ENCODE data around the gene ZRANB3. TPM values are rescaled to one million over a fixed set of nuclear protein-coding genes. Genes with fewer than 3 reads are reported as not detected.
"Not testable (repeated sequence)": the region's sequence is repeated elsewhere in the genome, so short reads cannot be mapped to it uniquely, and the experiment has no call there.

The ZRANB3 gene
- total and polyA plus RNA-seq, 2 donors, result 2.6 to 8.0 TPM

GRCh38 chr2:135457279-135457678, 73.7 kb downstream of the ZRANB3 start:
- no peak for DNase-seq (ENCODE audit: low read depth in 6 of 9, low spot score in 9 of 9)
- H3K36me3 ChIP-seq (ENCODE audit: control insufficient read depth in 2 of 2, insufficient read depth in 2 of 2, low read length in 1 of 2), result no peaks in the 10 kb centered on the region
- H3K9me3 ChIP-seq (ENCODE audit: control insufficient read depth in 2 of 2, insufficient read depth in 1 of 2, low read length in 1 of 2), result peaks cover 3 to 8% of the 10 kb centered on the region in 2 donors
- H3K4me1 ChIP-seq (ENCODE audit: control insufficient read depth in 2 of 2, insufficient read depth in 2 of 2, low read length in 2 of 2), result no peaks in the 10 kb centered on the region
- H3K27me3 ChIP-seq (ENCODE audit: control insufficient read depth in 2 of 2, insufficient read depth in 1 of 2, low read length in 1 of 2), result no peaks in the 10 kb centered on the region
- H3K27ac ChIP-seq (ENCODE audit: low read depth in 1 of 2, low read length in 1 of 2), result no peak overlapping the region
- H3K4me3 ChIP-seq (ENCODE audit: low read length in 2 of 2), result no peak overlapping the region

DNA sequence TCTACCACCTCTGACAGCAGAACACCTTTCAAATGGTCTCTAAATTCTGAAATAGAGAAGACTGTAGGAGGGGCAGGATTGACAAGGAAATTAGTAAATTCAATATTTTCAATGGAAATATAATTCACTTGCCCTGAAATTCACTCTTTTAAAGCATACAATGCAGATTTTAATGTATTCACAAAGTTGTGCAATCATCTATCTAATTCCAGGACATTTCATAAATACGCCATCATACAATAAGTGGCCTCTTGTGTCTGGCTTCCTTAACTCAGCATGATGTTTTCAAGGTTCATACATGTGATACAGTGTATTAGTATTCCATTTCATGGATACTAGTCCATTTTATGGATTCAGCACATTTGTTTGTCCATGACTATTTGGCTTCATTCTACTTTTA, 74.2 kb downstream of the ZRANB3 start:
- H3K27ac ChIP-seq (ENCODE audit: low read depth in 1 of 2, low read length in 1 of 2), result no peak overlapping the region
- H3K36me3 ChIP-seq (ENCODE audit: control insufficient read depth in 2 of 2, insufficient read depth in 2 of 2, low read length in 1 of 2), result no peaks in the 10 kb centered on the region
- H3K27me3 ChIP-seq (ENCODE audit: control insufficient read depth in 2 of 2, insufficient read depth in 1 of 2, low read length in 1 of 2), result no peaks in the 10 kb centered on the region
- DNase-seq (ENCODE audit: low read depth in 6 of 9, low spot score in 9 of 9), result no peak
- H3K4me3 ChIP-seq (ENCODE audit: low read length in 2 of 2), result no peak overlapping the region
- no peaks in the 10 kb centered on the region for H3K4me1 ChIP-seq (ENCODE audit: control insufficient read depth in 2 of 2, insufficient read depth in 2 of 2, low read length in 2 of 2)
- 98% methylated on average over 1 of the region's 1 CpG for WGBS
- peaks cover 3 to 8% of the 10 kb centered on the region in 2 donors for H3K9me3 ChIP-seq (ENCODE audit: control insufficient read depth in 2 of 2, insufficient read depth in 1 of 2, low read length in 1 of 2)

DNA sequence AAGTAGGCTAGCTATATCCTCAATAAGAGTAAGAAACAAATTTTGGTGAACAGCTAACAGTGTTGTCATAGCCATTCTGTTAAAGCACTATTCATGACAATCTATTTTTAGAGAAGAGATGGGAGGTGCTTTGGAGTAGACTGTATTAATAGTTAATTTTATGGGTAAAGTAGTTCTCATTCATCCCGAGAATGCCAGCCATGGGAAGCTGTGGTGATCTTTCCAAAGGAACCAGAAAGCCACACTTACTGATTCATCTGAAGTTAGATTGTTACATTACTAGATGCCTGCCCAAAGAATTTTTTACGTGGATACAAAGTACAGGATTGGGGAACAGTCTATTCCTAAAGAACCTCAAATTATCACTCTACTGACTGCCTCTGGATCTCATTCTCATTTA, 74.6 kb downstream of the ZRANB3 start:
- Histone ChIP-seq H3K27ac (ENCODE audit: low read depth in 1 of 2, low read length in 1 of 2) (no peak overlapping the region), H3K9me3 (ENCODE audit: control insufficient read depth in 2 of 2, insufficient read depth in 1 of 2, low read length in 1 of 2) (peaks cover 3 to 8% of the 10 kb centered on the region in 2 donors)
- 96% methylated on average over 2 of the region's 2 CpGs for WGBS

GRCh38 chr2:135454608-135455007, 76.4 kb downstream of the ZRANB3 start:
- Histone ChIP-seq H3K4me3 (ENCODE audit: low read length in 2 of 2) (no peak overlapping the region), H3K27me3 (ENCODE audit: control insufficient read depth in 2 of 2, insufficient read depth in 1 of 2, low read length in 1 of 2) (no peaks in the 10 kb centered on the region), H3K9me3 (ENCODE audit: control insufficient read depth in 2 of 2, insufficient read depth in 1 of 2, low read length in 1 of 2) (peaks cover 3 to 8% of the 10 kb centered on the region in 2 donors), H3K27ac (ENCODE audit: low read depth in 1 of 2, low read length in 1 of 2) (no peak overlapping the region), H3K36me3 (ENCODE audit: control insufficient read depth in 2 of 2, insufficient read depth in 2 of 2, low read length in 1 of 2) (no peaks in the 10 kb centered on the region), H3K4me1 (ENCODE audit: control insufficient read depth in 2 of 2, insufficient read depth in 2 of 2, low read length in 2 of 2) (no peaks in the 10 kb centered on the region)
- WGBS, result 96% methylated on average over 1 of the region's 1 CpG
- no peak for DNase-seq (ENCODE audit: low read depth in 6 of 9, low spot score in 9 of 9)

More for the DNA sequence above, 74.6 kb downstream of the ZRANB3 start:
- Histone ChIP-seq H3K27me3 (ENCODE audit: control insufficient read depth in 2 of 2, insufficient read depth in 1 of 2, low read length in 1 of 2) (no peaks in the 10 kb centered on the region), H3K4me1 (ENCODE audit: control insufficient read depth in 2 of 2, insufficient read depth in 2 of 2, low read length in 2 of 2) (no peaks in the 10 kb centered on the region), H3K4me3 (ENCODE audit: low read length in 2 of 2) (no peak overlapping the region), H3K36me3 (ENCODE audit: control insufficient read depth in 2 of 2, insufficient read depth in 2 of 2, low read length in 1 of 2) (no peaks in the 10 kb centered on the region)
- DNase-seq (ENCODE audit: low read depth in 6 of 9, low spot score in 9 of 9), result no peak

DNA sequence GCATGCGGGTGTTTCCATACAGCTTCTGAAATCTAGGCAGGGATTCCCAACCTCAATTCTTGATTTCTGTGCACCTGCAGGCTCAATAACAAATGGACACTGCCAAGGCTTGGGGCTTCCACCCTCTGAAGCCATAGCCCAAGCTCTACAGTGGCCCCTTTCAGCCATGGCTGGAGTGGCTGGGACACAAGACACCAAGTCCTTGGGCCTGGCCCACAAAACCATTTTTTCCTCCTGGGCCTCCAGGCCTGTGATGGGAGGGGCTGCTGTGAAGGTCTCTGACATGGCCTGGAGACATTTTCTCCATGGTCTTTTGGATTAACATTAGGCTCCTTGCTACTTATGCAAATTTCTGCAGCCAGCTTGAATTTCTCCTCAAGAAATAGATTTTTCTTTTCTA, 78.0 kb downstream of the ZRANB3 start:
- H3K9me3 ChIP-seq (ENCODE audit: control insufficient read depth in 2 of 2, insufficient read depth in 1 of 2, low read length in 1 of 2); H3K36me3 ChIP-seq (ENCODE audit: control insufficient read depth in 2 of 2, insufficient read depth in 2 of 2, low read length in 1 of 2); H3K27me3 ChIP-seq (ENCODE audit: control insufficient read depth in 2 of 2, insufficient read depth in 1 of 2, low read length in 1 of 2); H3K4me1 ChIP-seq (ENCODE audit: control insufficient read depth in 2 of 2, insufficient read depth in 2 of 2, low read length in 2 of 2); H3K27ac ChIP-seq (ENCODE audit: low read depth in 1 of 2, low read length in 1 of 2); DNase-seq (ENCODE audit: low read depth in 6 of 9, low spot score in 9 of 9); H3K4me3 ChIP-seq (ENCODE audit: low read length in 2 of 2): not testable (repeated sequence)
- 100% methylated on average over 1 of the region's 1 CpG for WGBS

DNA sequence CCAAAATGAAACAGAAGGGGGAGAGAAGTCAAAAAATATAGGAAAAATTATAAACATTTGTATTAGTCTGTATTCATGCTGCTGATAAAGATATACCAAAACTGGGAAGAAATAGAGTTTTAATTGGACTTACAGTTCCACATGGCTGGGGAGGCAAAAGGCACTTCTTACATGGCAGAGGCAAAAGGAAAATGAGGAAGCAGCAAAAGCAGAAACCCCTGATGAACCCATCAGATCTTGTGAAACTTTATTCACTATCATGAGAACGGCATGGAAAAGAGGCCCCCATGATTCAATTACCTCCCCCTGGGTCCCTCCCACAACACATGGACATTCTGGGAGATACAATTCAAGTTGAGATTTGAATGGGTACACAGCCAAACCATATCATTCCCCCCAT, 79.1 kb downstream of the ZRANB3 start:
- H3K9me3 ChIP-seq (ENCODE audit: control insufficient read depth in 2 of 2, insufficient read depth in 1 of 2, low read length in 1 of 2), result peaks cover 3 to 8% of the 10 kb centered on the region in 2 donors

DNA sequence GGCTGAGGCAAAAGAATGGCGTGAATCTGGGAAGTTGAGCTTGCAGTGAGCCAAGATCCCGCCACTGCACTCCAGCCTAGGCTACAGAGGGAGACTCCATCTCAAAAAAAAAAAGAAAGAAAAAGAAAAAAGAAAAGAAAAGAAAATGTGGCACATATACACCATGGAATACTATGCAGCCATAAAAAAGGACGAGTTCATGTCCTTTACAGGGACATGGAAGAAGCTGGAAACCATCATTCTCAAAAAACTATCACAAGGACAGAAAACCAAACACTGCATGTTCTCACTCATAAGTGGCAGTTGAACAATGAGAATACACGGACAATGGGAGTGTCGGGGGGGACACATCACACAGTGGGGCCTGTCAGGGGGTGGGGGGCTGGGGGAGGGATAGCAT, 88.0 kb downstream of the ZRANB3 start:
- not testable (repeated sequence) for H3K4me1 ChIP-seq (ENCODE audit: control insufficient read depth in 2 of 2, insufficient read depth in 2 of 2, low read length in 2 of 2); H3K27ac ChIP-seq (ENCODE audit: low read depth in 1 of 2, low read length in 1 of 2); H3K27me3 ChIP-seq (ENCODE audit: control insufficient read depth in 2 of 2, insufficient read depth in 1 of 2, low read length in 1 of 2); H3K4me3 ChIP-seq (ENCODE audit: low read length in 2 of 2); H3K9me3 ChIP-seq (ENCODE audit: control insufficient read depth in 2 of 2, insufficient read depth in 1 of 2, low read length in 1 of 2); H3K36me3 ChIP-seq (ENCODE audit: control insufficient read depth in 2 of 2, insufficient read depth in 2 of 2, low read length in 1 of 2); DNase-seq (ENCODE audit: low read depth in 6 of 9, low spot score in 9 of 9)
- WGBS, result 98% methylated on average over 5 of the region's 5 CpGs

More for the DNA sequence above, 79.1 kb downstream of the ZRANB3 start:
- no peaks in the 10 kb centered on the region for H3K4me1 ChIP-seq (ENCODE audit: control insufficient read depth in 2 of 2, insufficient read depth in 2 of 2, low read length in 2 of 2)
- DNase-seq (ENCODE audit: low read depth in 6 of 9, low spot score in 9 of 9), result no peak
- H3K27me3 ChIP-seq (ENCODE audit: control insufficient read depth in 2 of 2, insufficient read depth in 1 of 2, low read length in 1 of 2), result no peaks in the 10 kb centered on the region
- no peak overlapping the region for H3K4me3 ChIP-seq (ENCODE audit: low read length in 2 of 2)
- no peaks in the 10 kb centered on the region for H3K36me3 ChIP-seq (ENCODE audit: control insufficient read depth in 2 of 2, insufficient read depth in 2 of 2, low read length in 1 of 2)
- WGBS, result 100% methylated on average over 1 of the region's 1 CpG
- H3K27ac ChIP-seq (ENCODE audit: low read depth in 1 of 2, low read length in 1 of 2), result no peak overlapping the region

- H3K4me3 ChIP-seq (ENCODE audit: low read length in 2 of 2); H3K36me3 ChIP-seq (ENCODE audit: control insufficient read depth in 2 of 2, insufficient read depth in 2 of 2, low read length in 1 of 2); H3K9me3 ChIP-seq (ENCODE audit: control insufficient read depth in 2 of 2, insufficient read depth in 1 of 2, low read length in 1 of 2); H3K4me1 ChIP-seq (ENCODE audit: control insufficient read depth in 2 of 2, insufficient read depth in 2 of 2, low read length in 2 of 2); DNase-seq (ENCODE audit: low read depth in 6 of 9, low spot score in 9 of 9); H3K27me3 ChIP-seq (ENCODE audit: control insufficient read depth in 2 of 2, insufficient read depth in 1 of 2, low read length in 1 of 2); H3K27ac ChIP-seq (ENCODE audit: low read depth in 1 of 2, low read length in 1 of 2): not testable (repeated sequence)
- WGBS, result 98% methylated on average over 6 of the region's 6 CpGs
These were observed 95.9 kb downstream of the ZRANB3 start for GRCh38 chr2:135435155-135435554.

DNA sequence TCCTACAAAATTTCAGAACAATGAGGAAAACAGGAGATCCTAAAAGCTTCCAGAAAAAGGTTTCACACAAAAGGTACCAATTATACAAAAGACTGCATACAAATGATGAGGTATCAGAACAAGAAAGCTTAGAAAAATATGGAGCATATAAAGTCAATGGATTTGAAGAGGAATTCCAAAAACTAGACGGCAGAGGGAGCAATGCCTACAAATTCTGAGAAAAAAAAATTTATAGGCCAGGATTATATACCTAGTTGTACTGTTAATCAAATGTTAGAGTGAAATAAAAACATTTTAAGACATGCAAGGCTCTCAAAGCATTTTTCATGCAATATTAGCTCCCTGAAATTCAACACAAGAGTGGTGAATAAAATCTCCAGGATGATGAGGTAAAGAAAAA, 106.2 kb downstream of the ZRANB3 start:
- H3K4me1 ChIP-seq (ENCODE audit: control insufficient read depth in 2 of 2, insufficient read depth in 2 of 2, low read length in 2 of 2), result no peaks in the 10 kb centered on the region
- no peak for DNase-seq (ENCODE audit: low read depth in 6 of 9, low spot score in 9 of 9)
- WGBS, result 99% methylated on average over 1 of the region's 1 CpG

DNA sequence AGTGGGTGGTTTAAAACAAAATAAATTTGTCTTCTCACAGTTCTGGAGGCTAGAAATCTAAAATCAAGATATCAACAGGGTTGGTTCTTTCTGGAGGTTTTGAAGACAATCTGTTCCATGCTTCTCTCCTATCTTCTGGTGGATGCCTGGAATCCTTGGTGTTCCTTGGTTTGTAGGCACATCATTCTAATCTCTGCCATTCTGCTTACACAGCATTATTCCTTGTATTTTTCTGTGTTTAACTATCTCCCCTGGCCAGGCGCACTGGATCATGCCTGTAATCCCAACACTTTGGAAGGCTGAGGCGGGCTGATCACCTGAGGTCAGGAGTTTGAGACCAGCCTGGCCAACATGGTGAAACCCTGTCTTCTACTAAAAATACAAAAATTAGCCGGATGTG, 108.1 kb downstream of the ZRANB3 start:
- 99% methylated on average over 3 of the region's 3 CpGs for WGBS
- no peaks in the 10 kb centered on the region for H3K36me3 ChIP-seq (ENCODE audit: control insufficient read depth in 2 of 2, insufficient read depth in 2 of 2, low read length in 1 of 2)
- no peaks in the 10 kb centered on the region for H3K9me3 ChIP-seq (ENCODE audit: control insufficient read depth in 2 of 2, insufficient read depth in 1 of 2, low read length in 1 of 2)
- H3K4me1 ChIP-seq (ENCODE audit: control insufficient read depth in 2 of 2, insufficient read depth in 2 of 2, low read length in 2 of 2), result no peaks in the 10 kb centered on the region
- no peak overlapping the region for H3K27ac ChIP-seq (ENCODE audit: low read depth in 1 of 2, low read length in 1 of 2)
- H3K4me3 ChIP-seq (ENCODE audit: low read length in 2 of 2), result no peak overlapping the region
- no peak for DNase-seq (ENCODE audit: low read depth in 6 of 9, low spot score in 9 of 9)
- no peaks in the 10 kb centered on the region for H3K27me3 ChIP-seq (ENCODE audit: control insufficient read depth in 2 of 2, insufficient read depth in 1 of 2, low read length in 1 of 2)

More for the DNA sequence above, 106.2 kb downstream of the ZRANB3 start:
- Histone ChIP-seq H3K27me3 (ENCODE audit: control insufficient read depth in 2 of 2, insufficient read depth in 1 of 2, low read length in 1 of 2) (no peaks in the 10 kb centered on the region), H3K27ac (ENCODE audit: low read depth in 1 of 2, low read length in 1 of 2) (no peak overlapping the region), H3K9me3 (ENCODE audit: control insufficient read depth in 2 of 2, insufficient read depth in 1 of 2, low read length in 1 of 2) (peaks cover 0 to 3% of the 10 kb centered on the region in 2 donors), H3K4me3 (ENCODE audit: low read length in 2 of 2) (no peak overlapping the region), H3K36me3 (ENCODE audit: control insufficient read depth in 2 of 2, insufficient read depth in 2 of 2, low read length in 1 of 2) (no peaks in the 10 kb centered on the region)
